Endothelial cell of umbilical vein (primary cell): ENCODE results near the gene FOXP4.

Experiments
- CTCF ChIP-seq, 2 donors: IDR thresholded peaks; 1 replicate in 1 of 2; 2 replicates in 1 of 2; pipeline ENCODE4 v1.5.1; 2011; ENCODE audit warnings: low read length in 2 of 2, mild to moderate bottlenecking in 2 of 2, moderate library complexity in 2 of 2, control low read depth in 1 of 2, inconsistent platforms in 1 of 2, low read depth in 1 of 2; ENCODE audit not compliant: insufficient read depth in 1 of 2; ENCODE audit errors: extremely low read depth in 1 of 2
- EZH2 ChIP-seq: IDR thresholded peaks from 2 replicates; pipeline ENCODE4 v1.6.1; 2012; ENCODE audit warnings: borderline replicate concordance, low read depth, mild to moderate bottlenecking, moderate library complexity, low read length, inconsistent platforms; ENCODE audit not compliant: severe bottlenecking
- FOS ChIP-seq: IDR thresholded peaks from 2 replicates; pipeline ENCODE4 v1.6.1; 2011; ENCODE audit warnings: mild to moderate bottlenecking, low read length, moderate library complexity, borderline replicate concordance; ENCODE audit not compliant: insufficient read depth
- POLR2A ChIP-seq: IDR thresholded peaks from 2 replicates; pipeline ENCODE4 v1.6.1; 2012; ENCODE audit warnings: low read depth, mild to moderate bottlenecking, control low read depth, low read length
- POLR2AphosphoS5 ChIP-seq: IDR thresholded peaks from 2 replicates; pipeline ENCODE4 v1.6.1; 2012; ENCODE audit warnings: low read depth, mild to moderate bottlenecking, control low read depth, low read length, moderate library complexity; ENCODE audit not compliant: insufficient read depth

DNA sequence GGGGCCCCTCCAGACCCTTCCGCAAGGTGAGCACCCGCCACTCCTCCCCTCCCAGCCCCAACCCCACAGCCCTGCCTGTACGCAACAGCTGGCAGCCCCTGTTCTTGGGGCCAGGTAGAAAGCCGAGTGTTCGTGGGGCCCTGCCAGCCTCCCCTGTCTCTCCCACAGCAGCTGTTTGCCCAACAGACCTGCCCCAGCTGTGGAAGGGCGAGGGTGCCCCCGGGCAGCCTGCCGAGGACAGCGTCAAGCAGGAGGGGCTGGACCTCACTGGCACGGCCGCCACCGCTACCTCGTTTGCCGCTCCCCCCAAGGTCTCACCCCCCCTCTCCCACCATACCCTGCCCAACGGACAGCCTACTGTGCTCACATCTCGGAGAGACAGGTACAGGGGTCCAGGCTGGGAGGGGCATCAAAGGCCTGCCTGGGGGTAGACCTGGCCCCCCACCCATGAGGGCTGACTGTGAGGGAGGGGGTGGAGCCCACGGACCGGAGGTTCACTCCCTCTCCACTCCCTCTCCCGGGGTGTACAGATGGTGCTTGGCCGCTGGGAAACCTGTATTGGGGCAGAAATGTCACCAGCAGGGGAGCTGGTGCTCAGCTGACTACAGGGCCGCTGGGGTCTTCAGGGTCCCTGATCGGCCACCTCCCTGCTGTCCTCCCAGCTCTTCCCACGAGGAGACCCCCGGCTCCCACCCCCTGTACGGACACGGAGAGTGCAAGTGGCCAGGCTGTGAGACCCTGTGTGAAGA lies 41.1 kb downstream of the FOXP4 start:
- TF ChIP-seq CTCF (IDR thresholded peaks at IDR 0.05; ENCODE audit: extremely low read depth in 1 of 2, insufficient read depth in 1 of 2, low read depth in 1 of 2, low read length in 2 of 2) (no peak), POLR2A (no peak), FOS (no peak), POLR2AphosphoS5 (no peak), EZH2 (no peak)
